Measurements from ENCODE around the gene PICK1. TPM values are rescaled to one million over a fixed set of nuclear protein-coding genes. Genes with fewer than 3 reads are reported as not detected.

PICK1 gene
- total and polyA plus RNA-seq, 10 of the 15 experiments (the other 5 are each of a cell fraction or from before 2014, with no cell fraction given) = 0.07 to 19.2 (median 10.9) TPM

GRCh38 chr22:38051900-38052862 lies 5.0 kb upstream of the PICK1 start (continued):
- TF ChIP-seq, protein P1, sequence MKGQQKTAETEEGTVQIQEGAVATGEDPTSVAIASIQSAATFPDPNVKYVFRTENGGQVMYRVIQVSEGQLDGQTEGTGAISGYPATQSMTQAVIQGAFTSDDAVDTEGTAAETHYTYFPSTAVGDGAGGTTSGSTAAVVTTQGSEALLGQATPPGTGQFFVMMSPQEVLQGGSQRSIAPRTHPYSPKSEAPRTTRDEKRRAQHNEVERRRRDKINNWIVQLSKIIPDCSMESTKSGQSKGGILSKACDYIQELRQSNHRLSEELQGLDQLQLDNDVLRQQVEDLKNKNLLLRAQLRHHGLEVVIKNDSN (IDR thresholded peaks at IDR 0.05; ENCODE audit: borderline replicate concordance, extremely low read length, insufficient read depth, low read depth, low read length) = no peak
- TF ChIP-seq, protein P2, sequence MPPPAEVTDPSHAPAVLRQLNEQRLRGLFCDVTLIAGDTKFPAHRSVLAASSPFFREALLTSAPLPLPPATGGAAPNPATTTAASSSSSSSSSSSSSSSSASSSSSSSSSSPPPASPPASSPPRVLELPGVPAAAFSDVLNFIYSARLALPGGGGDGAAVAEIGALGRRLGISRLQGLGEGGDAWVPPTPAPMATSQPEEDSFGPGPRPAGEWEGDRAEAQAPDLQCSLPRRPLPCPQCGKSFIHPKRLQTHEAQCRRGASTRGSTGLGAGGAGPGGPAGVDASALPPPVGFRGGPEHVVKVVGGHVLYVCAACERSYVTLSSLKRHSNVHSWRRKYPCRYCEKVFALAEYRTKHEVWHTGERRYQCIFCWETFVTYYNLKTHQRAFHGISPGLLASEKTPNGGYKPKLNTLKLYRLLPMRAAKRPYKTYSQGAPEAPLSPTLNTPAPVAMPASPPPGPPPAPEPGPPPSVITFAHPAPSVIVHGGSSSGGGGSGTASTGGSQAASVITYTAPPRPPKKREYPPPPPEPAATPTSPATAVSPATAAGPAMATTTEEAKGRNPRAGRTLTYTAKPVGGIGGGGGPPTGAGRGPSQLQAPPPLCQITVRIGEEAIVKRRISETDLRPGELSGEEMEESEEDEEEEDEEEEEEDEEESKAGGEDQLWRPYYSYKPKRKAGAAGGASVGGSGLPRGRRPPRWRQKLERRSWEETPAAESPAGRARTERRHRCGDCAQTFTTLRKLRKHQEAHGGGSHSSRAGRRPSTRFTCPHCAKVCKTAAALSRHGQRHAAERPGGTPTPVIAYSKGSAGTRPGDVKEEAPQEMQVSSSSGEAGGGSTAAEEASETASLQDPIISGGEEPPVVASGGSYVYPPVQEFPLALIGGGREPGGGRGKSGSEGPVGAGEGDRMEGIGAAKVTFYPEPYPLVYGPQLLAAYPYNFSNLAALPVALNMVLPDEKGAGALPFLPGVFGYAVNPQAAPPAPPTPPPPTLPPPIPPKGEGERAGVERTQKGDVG (CRISPR knock-in tag; IDR thresholded peaks at IDR 0.05) = no peak
- TF ChIP-seq TARDBP (IDR thresholded peaks at IDR 0.05; ENCODE audit: borderline replicate concordance) (no peak), NFXL1 (IDR thresholded peaks at IDR 0.05; ENCODE audit: borderline replicate concordance) (no peak), ZSCAN29 (IDR thresholded peaks at IDR 0.05) (no peak), MLLT1 (IDR thresholded peaks at IDR 0.05) (no peak), SP1 (IDR thresholded peaks at IDR 0.05; ENCODE audit: low read depth, low read length) (no peak)
